IgD-negative memory B cell (primary cell): ENCODE measurements around the gene OR5H14. TPM values are rescaled to one million over a fixed set of nuclear protein-coding genes. Genes with fewer than 3 reads are reported as not detected.
"Not testable (repeated sequence)": the region's sequence is repeated elsewhere in the genome, so short reads cannot be mapped to it uniquely, and the experiment has no call there.

ENCODE experiments used
- H3K27ac Mint-ChIP-seq, 3 donors: one replicate each; pipeline ENCODE4 v1.8.0; 2020 to 2022; ENCODE audit warnings: mild to moderate bottlenecking in 3 of 3, mixed read lengths in 3 of 3, moderate library complexity in 1 of 3
- H3K27me3 Mint-ChIP-seq: one replicate; pipeline ENCODE4 v1.8.0; 2021; ENCODE audit warnings: mixed read lengths
- H3K36me3 Mint-ChIP-seq: one replicate; pipeline ENCODE4 v1.8.0; 2020; ENCODE audit warnings: mild to moderate bottlenecking, mixed read lengths
- H3K4me1 Mint-ChIP-seq, 3 donors: one replicate each; pipeline ENCODE4 v1.8.0; 2020 to 2022; ENCODE audit warnings: mixed read lengths in 3 of 3, mild to moderate bottlenecking in 1 of 3
- H3K4me3 Mint-ChIP-seq, 4 donors: one replicate each; pipeline ENCODE4 v1.8.0; 2020 to 2022; ENCODE audit warnings: mild to moderate bottlenecking in 4 of 4, mixed read lengths in 4 of 4, moderate library complexity in 3 of 4
- H3K9me3 Mint-ChIP-seq, 3 donors: one replicate each; pipeline ENCODE4 v1.8.0; 2020 to 2021; ENCODE audit warnings: mixed read lengths in 3 of 3, mild to moderate bottlenecking in 1 of 3
- polyA plus RNA-seq: library from polyadenylated mRNA; unstranded; fragments of 300-500 nt; fragmentation: Illumina TruSeq; gene quantifications from one replicate; pipeline ENCODE4 v1.2.3, GENCODE V29; 2021

Gene OR5H14
- polyA plus RNA-seq, 1 donor from 2014 or later: not detected

- no peak overlapping the region for H3K27ac Mint-ChIP-seq
- no peak overlapping the region for H3K4me3 Mint-ChIP-seq
- peaks cover 3% of the 10 kb centered on the region for H3K27me3 Mint-ChIP-seq
- H3K36me3 Mint-ChIP-seq: no peaks in the 10 kb centered on the region
- H3K4me1 Mint-ChIP-seq: no peaks in the 10 kb centered on the region
- peaks cover 0 to 2% (median 0%) of the 10 kb centered on the region in 3 donors for H3K9me3 Mint-ChIP-seq
Measured at GRCh38 chr3:98171071-98171470, 23.8 kb downstream of the OR5H14 start.

DNA sequence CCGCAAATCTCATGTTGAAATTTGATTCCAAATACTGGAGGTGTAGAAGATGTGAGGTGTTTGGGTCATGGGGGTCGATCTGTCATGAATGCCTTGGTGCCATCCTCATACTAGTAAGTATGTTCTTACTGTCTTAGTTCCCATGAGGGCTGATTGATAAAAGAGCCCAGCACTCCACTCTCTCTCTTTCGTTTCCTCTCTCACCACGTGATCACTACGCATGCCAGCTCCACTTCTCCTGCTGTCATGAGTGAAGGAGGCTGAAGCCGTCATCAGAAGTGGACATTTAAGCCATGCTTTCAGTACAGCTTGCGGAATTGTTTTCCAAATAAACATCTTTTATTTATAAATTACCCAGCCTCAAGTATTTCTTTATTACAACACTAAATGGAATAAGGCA, 25.3 kb downstream of the OR5H14 start:
- H3K36me3 Mint-ChIP-seq: no peaks in the 10 kb centered on the region
- H3K9me3 Mint-ChIP-seq: peaks cover 0 to 2% (median 0%) of the 10 kb centered on the region in 3 donors
- peaks cover 3% of the 10 kb centered on the region for H3K27me3 Mint-ChIP-seq
- no peaks in the 10 kb centered on the region for H3K4me1 Mint-ChIP-seq
- no peak overlapping the region for H3K4me3 Mint-ChIP-seq
- no peak overlapping the region for H3K27ac Mint-ChIP-seq

DNA sequence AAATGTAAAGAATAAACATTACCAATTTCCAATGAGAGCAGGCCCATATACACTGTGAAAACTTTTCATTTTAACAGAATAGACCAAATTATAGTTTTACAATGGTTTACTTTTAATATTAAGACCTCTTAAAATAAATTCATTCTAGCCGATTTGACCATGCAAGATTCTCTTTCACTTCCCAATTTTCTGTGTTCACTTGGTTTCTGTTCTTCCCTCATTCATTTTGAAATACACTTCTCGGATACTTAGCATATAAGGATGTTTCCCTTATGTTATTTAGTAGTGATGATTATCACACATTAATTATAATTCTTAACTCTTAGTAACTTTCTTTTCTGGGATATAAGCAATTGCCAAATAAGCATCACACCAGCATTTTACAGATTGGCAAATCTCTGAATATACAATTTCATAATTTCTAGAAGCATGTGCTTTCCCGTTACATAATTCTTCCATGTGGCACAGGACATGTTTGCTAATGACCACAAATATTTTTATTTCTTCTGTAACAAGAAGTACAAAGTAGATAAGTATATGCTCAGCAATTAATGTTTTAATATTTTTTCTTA, 33.1 kb downstream of the OR5H14 start:
- H3K4me3 Mint-ChIP-seq: no peak overlapping the region
- H3K36me3 Mint-ChIP-seq: no peaks in the 10 kb centered on the region
- peaks cover 0 to 1% (median 0%) of the 10 kb centered on the region in 3 donors for H3K4me1 Mint-ChIP-seq
- peaks cover 0 to 2% (median 0%) of the 10 kb centered on the region in 3 donors for H3K9me3 Mint-ChIP-seq
- no peak overlapping the region for H3K27ac Mint-ChIP-seq
- H3K27me3 Mint-ChIP-seq: peaks cover 2% of the 10 kb centered on the region

- Mint-ChIP-seq H3K27me3 (no peaks in the 10 kb centered on the region), H3K4me1 (peaks cover 0 to 1% (median 0%) of the 10 kb centered on the region in 3 donors), H3K4me3 (no peak overlapping the region), H3K27ac (no peak overlapping the region), H3K9me3 (no peaks in the 10 kb centered on the region), H3K36me3 (no peaks in the 10 kb centered on the region)
Measured at GRCh38 chr3:98182196-98182595, 34.9 kb downstream of the OR5H14 start.

- H3K4me3 Mint-ChIP-seq: no peak overlapping the region
- H3K36me3 Mint-ChIP-seq: no peaks in the 10 kb centered on the region
- H3K4me1 Mint-ChIP-seq: peaks cover 0 to 3% (median 0%) of the 10 kb centered on the region in 3 donors
Measured at GRCh38 chr3:98185180-98185579, 37.9 kb downstream of the OR5H14 start.

DNA sequence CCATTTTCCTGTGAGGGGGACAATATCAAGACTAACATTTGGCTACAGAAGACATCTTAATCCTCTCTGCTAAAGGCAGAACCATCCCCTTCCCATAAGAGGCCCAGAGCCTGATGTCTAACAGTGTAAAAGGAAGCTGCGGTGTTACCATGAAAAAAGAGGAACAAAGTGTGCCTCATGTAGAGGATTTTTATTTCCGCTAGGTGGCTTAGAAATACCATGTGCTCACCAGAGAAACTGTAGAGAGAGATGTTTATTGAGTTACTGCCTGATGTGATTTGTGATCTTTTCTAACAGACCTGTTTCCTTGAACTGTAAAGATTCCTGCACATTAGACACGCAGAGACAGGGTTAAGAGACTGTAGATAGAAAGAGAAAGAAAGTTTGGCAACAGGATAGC, 41.3 kb downstream of the OR5H14 start:
- peaks cover 0 to 1% (median 0%) of the 10 kb centered on the region in 3 donors for H3K9me3 Mint-ChIP-seq
- peaks cover 0 to 1% (median 0%) of the 10 kb centered on the region in 3 donors for H3K4me1 Mint-ChIP-seq
- H3K36me3 Mint-ChIP-seq: no peaks in the 10 kb centered on the region
- H3K4me3 Mint-ChIP-seq: no peak overlapping the region
- no peaks in the 10 kb centered on the region for H3K27me3 Mint-ChIP-seq
- no peak overlapping the region for H3K27ac Mint-ChIP-seq

More at GRCh38 chr3:98185180-98185579, 37.9 kb downstream of the OR5H14 start:
- Mint-ChIP-seq H3K27me3 (no peaks in the 10 kb centered on the region), H3K27ac (no peak overlapping the region), H3K9me3 (no peaks in the 10 kb centered on the region)

GRCh38 chr3:98190911-98191310, 43.6 kb downstream of the OR5H14 start:
- H3K27me3 Mint-ChIP-seq, H3K27ac Mint-ChIP-seq, H3K36me3 Mint-ChIP-seq, H3K4me3 Mint-ChIP-seq, H3K4me1 Mint-ChIP-seq, H3K9me3 Mint-ChIP-seq: not testable (repeated sequence)

DNA sequence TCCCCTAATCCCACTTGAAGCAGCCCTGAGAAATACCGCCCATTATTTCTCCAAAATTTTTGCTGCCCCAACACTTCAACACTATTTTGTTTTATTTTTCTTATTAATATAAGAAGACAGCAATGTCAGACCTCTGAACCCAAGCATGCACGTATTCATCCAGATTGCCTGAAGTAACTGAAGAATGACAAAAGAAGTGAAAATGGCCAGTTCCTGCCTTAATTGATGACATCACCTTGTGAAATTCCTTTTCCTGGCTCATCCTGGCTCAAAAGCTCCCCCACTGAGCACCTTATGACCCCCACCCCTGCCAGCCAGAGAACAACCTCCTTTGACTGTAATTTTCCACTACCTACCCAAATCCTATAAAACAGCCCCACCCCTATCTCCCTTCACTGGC, 49.0 kb downstream of the OR5H14 start:
- not testable (repeated sequence) for H3K27me3 Mint-ChIP-seq, H3K4me3 Mint-ChIP-seq, H3K36me3 Mint-ChIP-seq, H3K9me3 Mint-ChIP-seq, H3K4me1 Mint-ChIP-seq, H3K27ac Mint-ChIP-seq

- H3K27ac Mint-ChIP-seq: no peak overlapping the region
- no peaks in the 10 kb centered on the region for H3K36me3 Mint-ChIP-seq
- H3K4me3 Mint-ChIP-seq: no peak overlapping the region
- H3K27me3 Mint-ChIP-seq: peaks cover 3% of the 10 kb centered on the region
- H3K9me3 Mint-ChIP-seq: peaks cover 0 to 2% (median 0%) of the 10 kb centered on the region in 3 donors
- no peaks in the 10 kb centered on the region for H3K4me1 Mint-ChIP-seq
Measured at GRCh38 chr3:98199020-98199419, 51.7 kb downstream of the OR5H14 start.

Other genes starting within 250 kb of the OR5H14 start
- 28.8 TPM for gene RIOX2, start 175.0 kb upstream of the OR5H14 start, polyA plus RNA-seq
- not detected for gene GABRR3, start 112.2 kb upstream of the OR5H14 start, polyA plus RNA-seq
- not detected for gene OR5AC2, start 60.3 kb upstream of the OR5H14 start, polyA plus RNA-seq
- not detected for gene OR5H1, start 16.8 kb upstream of the OR5H14 start, polyA plus RNA-seq
- gene OR5H15, start 19.2 kb downstream of the OR5H14 start, polyA plus RNA-seq: not detected
- not detected for gene OR5H6, start 116.8 kb downstream of the OR5H14 start, polyA plus RNA-seq
- gene OR5H2, start 135.0 kb downstream of the OR5H14 start, polyA plus RNA-seq: not detected
- not detected for gene OR5K4, start 206.4 kb downstream of the OR5H14 start, polyA plus RNA-seq
- gene OR5K3, start 243.2 kb downstream of the OR5H14 start, polyA plus RNA-seq: not detected